HepG2 (cell line): ENCODE measurements around the gene NT5C3B. TPM values are rescaled to one million over a fixed set of nuclear protein-coding genes. Genes with fewer than 3 reads are reported as not detected.

Experiments used
- CEBPG ChIP-seq: IDR thresholded peaks from 2 replicates; pipeline ENCODE4 v1.6.1; 2016
- CREB1 ChIP-seq, 2 experiments: fragments of 450-650 bp in 1 of 2; IDR thresholded peaks; 2 replicates each; pipeline ENCODE4 v1.6.1; 2016 to 2017; ENCODE audit warnings: control low read depth in 1 of 2, mild to moderate bottlenecking in 1 of 2, missing compliant biosample characterization in 1 of 2, missing genetic modification characterization in 1 of 2
- FOXP1 ChIP-seq, 2 experiments: fragments of 450-650 bp in 1 of 2; IDR thresholded peaks; 2 replicates each; pipeline ENCODE4 v1.6.1; 2017 to 2018; ENCODE audit warnings: antibody characterized with exemption in 1 of 2
- NFIC ChIP-seq: IDR thresholded peaks from 2 replicates; pipeline ENCODE4 v1.6.1; 2012; ENCODE audit warnings: mild to moderate bottlenecking, low read length, inconsistent platforms
- SP2 ChIP-seq: sonication (generic); formaldehyde crosslinking; IDR thresholded peaks from 2 replicates; pipeline ENCODE4 v1.5.1; 2020; ENCODE audit warnings: mild to moderate bottlenecking, missing genetic modification reagents
- THAP11 ChIP-seq: IDR thresholded peaks from 2 replicates; pipeline ENCODE4 v1.6.1; 2016; ENCODE audit warnings: missing biosample characterization, missing genetic modification reagents
- ZBTB1 ChIP-seq: sonication (generic); formaldehyde crosslinking; IDR thresholded peaks from 2 replicates; pipeline ENCODE4 v1.4.0; 2020; ENCODE audit warnings: missing genetic modification reagents, borderline replicate concordance
- ZNF260 ChIP-seq: sonication (generic); formaldehyde crosslinking; IDR thresholded peaks from 2 replicates; pipeline ENCODE4 v1.4.0; 2020; ENCODE audit warnings: missing genetic modification reagents, low read depth, mild to moderate bottlenecking, borderline replicate concordance
- ZNF567 ChIP-seq: sonication (generic); formaldehyde crosslinking; IDR thresholded peaks from 2 replicates; pipeline ENCODE4 v1.8.1; 2023; ENCODE audit warnings: mild to moderate bottlenecking, missing genetic modification reagents, borderline replicate concordance
- ZNF891 ChIP-seq: sonication (generic); formaldehyde crosslinking; IDR thresholded peaks from 2 replicates; pipeline ENCODE4 v1.5.0; 2020; ENCODE audit warnings: mild to moderate bottlenecking, missing genetic modification reagents
- polyA plus RNA-seq, 8 experiments: library from polyadenylated mRNA; depleted of rRNA in 3 of 8; stranded (reverse) in 7 of 8; unstranded in 1 of 8; fragments of >200 nt; fragmentation: Illumina TruSeq in 4 of 8; extraction: Trizol in 4 of 8; gene quantifications; 2 replicates each; pipeline versions ENCODE4 v1.2.1 to v1.2.3, GENCODE V29; 2011 to 2016; ENCODE audit warnings: low read depth in 4 of 8, missing spikeins in 1 of 8, mixed read lengths in 1 of 8; ENCODE audit not compliant: insufficient read depth in 1 of 8
- total RNA-seq, 5 experiments: library from RNA; depleted of rRNA; stranded (reverse); fragments of >200 nt; fragmentation: Illumina TruSeq; extraction: Trizol; gene quantifications; 2 replicates each; pipeline ENCODE4 v1.2.3, GENCODE V29; 2016; ENCODE audit warnings: low read depth in 1 of 5
- TF ChIP-seq, protein P1 (sequence below): fragments of 450-650 bp; IDR thresholded peaks from 2 replicates; pipeline ENCODE4 v1.6.1; 2017
- TF ChIP-seq, protein P2 (sequence below): IDR thresholded peaks from 2 replicates; pipeline ENCODE4 v1.4.0; 2020; ENCODE audit warnings: mild to moderate bottlenecking, missing genetic modification reagents
- TF ChIP-seq, protein P3 (sequence below): sonication (generic); formaldehyde crosslinking; IDR thresholded peaks from 2 replicates; pipeline ENCODE4 v1.4.0; 2020; ENCODE audit warnings: mild to moderate bottlenecking, missing genetic modification reagents, borderline replicate concordance
- TF ChIP-seq, protein P4 (sequence below): sonication (generic); formaldehyde crosslinking; IDR thresholded peaks from 2 replicates; pipeline ENCODE4 v1.4.0; 2020; ENCODE audit warnings: missing genetic modification reagents, borderline replicate concordance

NT5C3B gene
- total and polyA plus RNA-seq, 2 of the 13 experiments (the other 11 are each of a cell fraction or from before 2014, with no cell fraction given), result 104 to 126 TPM

DNA sequence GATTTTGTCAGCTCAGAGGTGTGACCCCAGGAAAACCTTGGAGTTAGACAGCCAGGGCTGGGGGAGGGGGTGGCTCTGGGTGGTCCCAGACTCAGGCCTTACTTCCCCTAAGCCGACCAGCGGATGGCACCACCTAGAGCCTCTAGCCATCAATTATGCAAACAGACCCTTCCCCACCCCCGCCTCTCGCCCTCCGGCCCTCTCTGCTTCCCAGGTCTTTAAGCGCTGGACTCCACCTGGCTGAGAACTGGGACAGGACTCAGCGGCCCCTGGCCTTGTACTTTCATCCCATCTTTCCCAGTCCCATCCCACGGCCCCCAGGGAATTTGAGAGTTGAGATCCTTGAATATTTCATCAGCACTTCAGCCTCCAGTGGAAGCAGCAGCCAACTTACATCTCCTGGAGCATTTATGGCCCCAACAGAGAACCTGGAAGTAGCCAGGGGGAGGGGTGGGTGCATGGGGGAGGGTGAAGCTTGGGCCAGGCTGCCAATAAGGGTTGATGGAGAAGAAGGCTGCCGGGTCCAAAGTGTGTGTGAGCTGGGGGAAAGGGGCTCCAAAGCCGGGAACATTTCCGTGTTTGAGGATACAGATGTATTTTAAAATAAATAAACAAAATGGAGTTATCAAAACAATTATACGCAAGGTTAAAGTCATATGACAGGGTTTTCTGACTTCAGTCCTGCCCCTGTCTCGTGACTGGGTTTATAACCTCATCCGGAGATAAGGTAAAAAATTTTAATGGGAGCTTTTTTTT, 42.1 kb downstream of the NT5C3B start (continued):
- TF ChIP-seq, protein P1, sequence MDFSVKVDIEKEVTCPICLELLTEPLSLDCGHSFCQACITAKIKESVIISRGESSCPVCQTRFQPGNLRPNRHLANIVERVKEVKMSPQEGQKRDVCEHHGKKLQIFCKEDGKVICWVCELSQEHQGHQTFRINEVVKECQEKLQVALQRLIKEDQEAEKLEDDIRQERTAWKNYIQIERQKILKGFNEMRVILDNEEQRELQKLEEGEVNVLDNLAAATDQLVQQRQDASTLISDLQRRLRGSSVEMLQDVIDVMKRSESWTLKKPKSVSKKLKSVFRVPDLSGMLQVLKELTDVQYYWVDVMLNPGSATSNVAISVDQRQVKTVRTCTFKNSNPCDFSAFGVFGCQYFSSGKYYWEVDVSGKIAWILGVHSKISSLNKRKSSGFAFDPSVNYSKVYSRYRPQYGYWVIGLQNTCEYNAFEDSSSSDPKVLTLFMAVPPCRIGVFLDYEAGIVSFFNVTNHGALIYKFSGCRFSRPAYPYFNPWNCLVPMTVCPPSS, result no peak
- TF ChIP-seq ZBTB1 (CRISPR knock-in tag) (no peak), CEBPG (peak; percentile 16; the same call in 1 of the 2 replicates), SP2 (CRISPR knock-in tag) (no peak), ZNF260 (CRISPR knock-in tag) (no peak), ZNF567 (CRISPR knock-in tag) (no peak), CREB1 (IDR thresholded peaks at IDR 0.05) (no peak), CREB1 (CRISPR knock-in tag; IDR thresholded peaks at IDR 0.05) (no peak), NFIC (no peak), ZNF891 (peak; percentile 88; the same call in 1 of the 2 replicates), FOXP1 (IDR thresholded peaks at IDR 0.05) (no peak), FOXP1 (CRISPR knock-in tag; IDR thresholded peaks at IDR 0.05) (no peak), THAP11 (CRISPR knock-in tag) (peak; percentile 10; the same call in 1 of the 2 replicates)
- TF ChIP-seq, protein P2, sequence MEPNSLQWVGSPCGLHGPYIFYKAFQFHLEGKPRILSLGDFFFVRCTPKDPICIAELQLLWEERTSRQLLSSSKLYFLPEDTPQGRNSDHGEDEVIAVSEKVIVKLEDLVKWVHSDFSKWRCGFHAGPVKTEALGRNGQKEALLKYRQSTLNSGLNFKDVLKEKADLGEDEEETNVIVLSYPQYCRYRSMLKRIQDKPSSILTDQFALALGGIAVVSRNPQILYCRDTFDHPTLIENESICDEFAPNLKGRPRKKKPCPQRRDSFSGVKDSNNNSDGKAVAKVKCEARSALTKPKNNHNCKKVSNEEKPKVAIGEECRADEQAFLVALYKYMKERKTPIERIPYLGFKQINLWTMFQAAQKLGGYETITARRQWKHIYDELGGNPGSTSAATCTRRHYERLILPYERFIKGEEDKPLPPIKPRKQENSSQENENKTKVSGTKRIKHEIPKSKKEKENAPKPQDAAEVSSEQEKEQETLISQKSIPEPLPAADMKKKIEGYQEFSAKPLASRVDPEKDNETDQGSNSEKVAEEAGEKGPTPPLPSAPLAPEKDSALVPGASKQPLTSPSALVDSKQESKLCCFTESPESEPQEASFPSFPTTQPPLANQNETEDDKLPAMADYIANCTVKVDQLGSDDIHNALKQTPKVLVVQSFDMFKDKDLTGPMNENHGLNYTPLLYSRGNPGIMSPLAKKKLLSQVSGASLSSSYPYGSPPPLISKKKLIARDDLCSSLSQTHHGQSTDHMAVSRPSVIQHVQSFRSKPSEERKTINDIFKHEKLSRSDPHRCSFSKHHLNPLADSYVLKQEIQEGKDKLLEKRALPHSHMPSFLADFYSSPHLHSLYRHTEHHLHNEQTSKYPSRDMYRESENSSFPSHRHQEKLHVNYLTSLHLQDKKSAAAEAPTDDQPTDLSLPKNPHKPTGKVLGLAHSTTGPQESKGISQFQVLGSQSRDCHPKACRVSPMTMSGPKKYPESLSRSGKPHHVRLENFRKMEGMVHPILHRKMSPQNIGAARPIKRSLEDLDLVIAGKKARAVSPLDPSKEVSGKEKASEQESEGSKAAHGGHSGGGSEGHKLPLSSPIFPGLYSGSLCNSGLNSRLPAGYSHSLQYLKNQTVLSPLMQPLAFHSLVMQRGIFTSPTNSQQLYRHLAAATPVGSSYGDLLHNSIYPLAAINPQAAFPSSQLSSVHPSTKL (CRISPR knock-in tag), result peak; percentile 69
- TF ChIP-seq, protein P3, sequence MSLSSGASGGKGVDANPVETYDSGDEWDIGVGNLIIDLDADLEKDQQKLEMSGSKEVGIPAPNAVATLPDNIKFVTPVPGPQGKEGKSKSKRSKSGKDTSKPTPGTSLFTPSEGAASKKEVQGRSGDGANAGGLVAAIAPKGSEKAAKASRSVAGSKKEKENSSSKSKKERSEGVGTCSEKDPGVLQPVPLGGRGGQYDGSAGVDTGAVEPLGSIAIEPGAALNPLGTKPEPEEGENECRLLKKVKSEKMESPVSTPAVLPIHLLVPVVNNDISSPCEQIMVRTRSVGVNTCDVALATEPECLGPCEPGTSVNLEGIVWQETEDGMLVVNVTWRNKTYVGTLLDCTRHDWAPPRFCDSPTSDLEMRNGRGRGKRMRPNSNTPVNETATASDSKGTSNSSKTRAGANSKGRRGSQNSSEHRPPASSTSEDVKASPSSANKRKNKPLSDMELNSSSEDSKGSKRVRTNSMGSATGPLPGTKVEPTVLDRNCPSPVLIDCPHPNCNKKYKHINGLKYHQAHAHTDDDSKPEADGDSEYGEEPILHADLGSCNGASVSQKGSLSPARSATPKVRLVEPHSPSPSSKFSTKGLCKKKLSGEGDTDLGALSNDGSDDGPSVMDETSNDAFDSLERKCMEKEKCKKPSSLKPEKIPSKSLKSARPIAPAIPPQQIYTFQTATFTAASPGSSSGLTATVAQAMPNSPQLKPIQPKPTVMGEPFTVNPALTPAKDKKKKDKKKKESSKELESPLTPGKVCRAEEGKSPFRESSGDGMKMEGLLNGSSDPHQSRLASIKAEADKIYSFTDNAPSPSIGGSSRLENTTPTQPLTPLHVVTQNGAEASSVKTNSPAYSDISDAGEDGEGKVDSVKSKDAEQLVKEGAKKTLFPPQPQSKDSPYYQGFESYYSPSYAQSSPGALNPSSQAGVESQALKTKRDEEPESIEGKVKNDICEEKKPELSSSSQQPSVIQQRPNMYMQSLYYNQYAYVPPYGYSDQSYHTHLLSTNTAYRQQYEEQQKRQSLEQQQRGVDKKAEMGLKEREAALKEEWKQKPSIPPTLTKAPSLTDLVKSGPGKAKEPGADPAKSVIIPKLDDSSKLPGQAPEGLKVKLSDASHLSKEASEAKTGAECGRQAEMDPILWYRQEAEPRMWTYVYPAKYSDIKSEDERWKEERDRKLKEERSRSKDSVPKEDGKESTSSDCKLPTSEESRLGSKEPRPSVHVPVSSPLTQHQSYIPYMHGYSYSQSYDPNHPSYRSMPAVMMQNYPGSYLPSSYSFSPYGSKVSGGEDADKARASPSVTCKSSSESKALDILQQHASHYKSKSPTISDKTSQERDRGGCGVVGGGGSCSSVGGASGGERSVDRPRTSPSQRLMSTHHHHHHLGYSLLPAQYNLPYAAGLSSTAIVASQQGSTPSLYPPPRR (CRISPR knock-in tag), result 0 out of 2 replicates have a peak, but pooled peaks have one; percentile 20
- TF ChIP-seq, protein P4, sequence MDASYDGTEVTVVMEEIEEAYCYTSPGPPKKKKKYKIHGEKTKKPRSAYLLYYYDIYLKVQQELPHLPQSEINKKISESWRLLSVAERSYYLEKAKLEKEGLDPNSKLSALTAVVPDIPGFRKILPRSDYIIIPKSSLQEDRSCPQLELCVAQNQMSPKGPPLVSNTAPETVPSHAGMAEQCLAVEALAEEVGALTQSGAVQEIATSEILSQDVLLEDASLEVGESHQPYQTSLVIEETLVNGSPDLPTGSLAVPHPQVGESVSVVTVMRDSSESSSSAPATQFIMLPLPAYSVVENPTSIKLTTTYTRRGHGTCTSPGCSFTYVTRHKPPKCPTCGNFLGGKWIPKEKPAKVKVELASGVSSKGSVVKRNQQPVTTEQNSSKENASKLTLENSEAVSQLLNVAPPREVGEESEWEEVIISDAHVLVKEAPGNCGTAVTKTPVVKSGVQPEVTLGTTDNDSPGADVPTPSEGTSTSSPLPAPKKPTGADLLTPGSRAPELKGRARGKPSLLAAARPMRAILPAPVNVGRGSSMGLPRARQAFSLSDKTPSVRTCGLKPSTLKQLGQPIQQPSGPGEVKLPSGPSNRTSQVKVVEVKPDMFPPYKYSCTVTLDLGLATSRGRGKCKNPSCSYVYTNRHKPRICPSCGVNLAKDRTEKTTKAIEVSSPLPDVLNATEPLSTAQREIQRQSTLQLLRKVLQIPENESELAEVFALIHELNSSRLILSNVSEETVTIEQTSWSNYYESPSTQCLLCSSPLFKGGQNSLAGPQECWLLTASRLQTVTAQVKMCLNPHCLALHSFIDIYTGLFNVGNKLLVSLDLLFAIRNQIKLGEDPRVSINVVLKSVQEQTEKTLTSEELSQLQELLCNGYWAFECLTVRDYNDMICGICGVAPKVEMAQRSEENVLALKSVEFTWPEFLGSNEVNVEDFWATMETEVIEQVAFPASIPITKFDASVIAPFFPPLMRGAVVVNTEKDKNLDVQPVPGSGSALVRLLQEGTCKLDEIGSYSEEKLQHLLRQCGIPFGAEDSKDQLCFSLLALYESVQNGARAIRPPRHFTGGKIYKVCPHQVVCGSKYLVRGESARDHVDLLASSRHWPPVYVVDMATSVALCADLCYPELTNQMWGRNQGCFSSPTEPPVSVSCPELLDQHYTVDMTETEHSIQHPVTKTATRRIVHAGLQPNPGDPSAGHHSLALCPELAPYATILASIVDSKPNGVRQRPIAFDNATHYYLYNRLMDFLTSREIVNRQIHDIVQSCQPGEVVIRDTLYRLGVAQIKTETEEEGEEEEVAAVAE (CRISPR knock-in tag), result 0 out of 2 replicates have a peak, but pooled peaks have one; percentile 12
